Stomach (tissue), 9 donors: ENCODE data around the gene MEST. TPM values are rescaled to one million over a fixed set of nuclear protein-coding genes. Genes with fewer than 3 reads are reported as not detected.

Source experiments
- DNase-seq, 2 donors: peaks; one replicate each; pipeline versions ENCODE4 v3.0.0 to v3.0.0-alpha.2; 2013 to 2019
- H3K27ac ChIP-seq, 5 donors: fragments of 200-600 bp in 4 of 5; sonication (generic) in 4 of 5; one replicate each; pipeline ENCODE4 v1.5.1; 2013 to 2019; ENCODE audit warnings: mild to moderate bottlenecking in 1 of 5, moderate library complexity in 1 of 5
- H3K27me3 ChIP-seq, 3 donors: fragments of 200-600 bp; sonication (generic); one replicate each; pipeline ENCODE4 v1.5.1; 2017 to 2019; ENCODE audit warnings: mixed run types in 1 of 3
- H3K36me3 ChIP-seq, 4 donors: fragments of 200-600 bp; sonication (generic); 1 replicate in 3 of 4; 2 replicates in 1 of 4; pipeline ENCODE4 v1.5.1; 2016 to 2019
- H3K4me1 ChIP-seq, 4 donors: fragments of 200-600 bp; sonication (generic); one replicate each; pipeline ENCODE4 v1.5.1; 2016 to 2019
- H3K4me3 ChIP-seq, 4 donors: fragments of 200-600 bp; sonication (generic) in 3 of 4; one replicate each; pipeline ENCODE4 v1.5.1; 2016 to 2019; ENCODE audit warnings: mild to moderate bottlenecking in 1 of 4
- H3K9me3 ChIP-seq, 4 donors: fragments of 200-600 bp; sonication (generic); one replicate each; pipeline ENCODE4 v1.5.1; 2016 to 2019
- CTCF ChIP-seq, 7 experiments: fragments of 450-650 bp in 4 of 7; fragments of 200-600 bp in 3 of 7; sonication (generic) in 3 of 7; IDR thresholded peaks; one replicate each; pipeline ENCODE4 v1.5.1; 2016 to 2019; ENCODE audit warnings: antibody characterized with exemption in 7 of 7, control low read depth in 2 of 7, mild to moderate bottlenecking in 1 of 7
- EP300 ChIP-seq: sonication (generic); formaldehyde crosslinking; IDR thresholded peaks from one replicate; pipeline ENCODE4 v1.6.1; 2017; ENCODE audit warnings: antibody characterized with exemption
- POLR2A ChIP-seq, 4 donors: fragments of 450-650 bp; IDR thresholded peaks; one replicate each; pipeline ENCODE4 v1.6.1; 2016; ENCODE audit warnings: antibody characterized with exemption in 4 of 4, control low read depth in 2 of 4, mild to moderate bottlenecking in 1 of 4, moderate library complexity in 1 of 4
- POLR2AphosphoS5 ChIP-seq, 3 donors: sonication (generic); formaldehyde crosslinking; IDR thresholded peaks; one replicate each; pipeline ENCODE4 v1.6.1; 2016; ENCODE audit warnings: antibody characterized with exemption in 3 of 3
- WGBS, 5 donors: extraction: QIAGEN DNeasy Blood & Tissue Kit in 3 of 5; methylation state at CpG; one replicate each; pipeline versions ENCODE4 v1.1.5 to v1.1.7; 2013 to 2018; 5-methylcytosine and 5-hydroxymethylcytosine counted together
- intact Hi-C: fragments of 100-400 bp; cut with DNase I; formaldehyde crosslinking; loops from one replicate; pipeline ENCODE4 v1.15.1; 2023; ENCODE audit warnings: low total_unique reads
- polyA plus RNA-seq, 3 donors: library from polyadenylated mRNA; stranded (reverse); fragments of 200-250 nt; gene quantifications; one replicate each; pipeline ENCODE4 v1.2.3, GENCODE V29; 2013
- total RNA-seq, 5 donors: library from RNA; depleted of rRNA; stranded (reverse); fragments of >200 nt; gene quantifications; one replicate each; pipeline versions ENCODE4 v1.1.0 to v1.2.3, GENCODE V29; 2014 to 2016
- donor health status: healthy with polysubstance abuse.
- donor health status: Bipolar disorder and iron deficiency.
- donor health status: healthy.

MEST gene
- total and polyA plus RNA-seq, 8 donors, result 3.1 to 88.7 (median 4.9) TPM; not detected in 1

- peak in 1 of 2 donors; percentile 44 for DNase-seq
- intact Hi-C loops, result no loop called here
Observed at GRCh38 chr7:130478991-130479390, 12.9 kb upstream of the MEST start.

GRCh38 chr7:130479716-130480400 lies 12.0 kb upstream of the MEST start:
- Histone ChIP-seq H3K27ac (no peak overlapping the region), H3K27me3 (peaks cover 0 to 11% (median 0%) of the 10 kb centered on the region in 3 donors), H3K36me3 (no peaks in the 10 kb centered on the region), H3K9me3 (peaks cover 0 to 13% (median 4%) of the 10 kb centered on the region in 4 donors), H3K4me3 (no peak overlapping the region), H3K4me1 (peaks cover 0 to 13% (median 3%) of the 10 kb centered on the region in 4 donors)
- intact Hi-C loops, result no loop called here
- DNase-seq, result no peak
- WGBS, 5 donors, result 72 to 92% (median 86%) methylated on average over 1 of the region's 1 CpG
- TF ChIP-seq EP300 (no peak), CTCF (IDR thresholded peaks at IDR 0.05) (no peak), POLR2AphosphoS5 (IDR thresholded peaks at IDR 0.05) (no peak), POLR2A (IDR thresholded peaks at IDR 0.05) (no peak)

More at GRCh38 chr7:130478991-130479390, 12.9 kb upstream of the MEST start:
- Histone ChIP-seq H3K4me3 (no peak overlapping the region), H3K4me1 (peaks cover 0 to 10% (median 3%) of the 10 kb centered on the region in 4 donors), H3K9me3 (peaks cover 0 to 13% (median 4%) of the 10 kb centered on the region in 4 donors), H3K27me3 (peaks cover 0 to 9% (median 0%) of the 10 kb centered on the region in 3 donors), H3K27ac (no peak overlapping the region), H3K36me3 (no peaks in the 10 kb centered on the region)
- WGBS, 5 donors, result 81 to 94% (median 90%) methylated on average over 3 of the region's 3 CpGs
- TF ChIP-seq CTCF (IDR thresholded peaks at IDR 0.05) (no peak), POLR2A (IDR thresholded peaks at IDR 0.05) (no peak), POLR2AphosphoS5 (IDR thresholded peaks at IDR 0.05) (no peak), EP300 (no peak)

GRCh38 chr7:130481898-130482297 lies 10.0 kb upstream of the MEST start:
- no peaks in the 10 kb centered on the region for H3K36me3 ChIP-seq
- no peak overlapping the region for H3K27ac ChIP-seq
- peak; percentile 26 to 29 for DNase-seq
- no peak overlapping the region for H3K4me3 ChIP-seq
- peaks cover 0 to 13% (median 4%) of the 10 kb centered on the region in 4 donors for H3K9me3 ChIP-seq
- WGBS, 5 donors, result 27 to 74% (median 47%) methylated on average over 1 of the region's 1 CpG
- peaks cover 13 to 32% (median 16%) of the 10 kb centered on the region in 4 donors for H3K4me1 ChIP-seq
- TF ChIP-seq EP300 (no peak), POLR2AphosphoS5 (IDR thresholded peaks at IDR 0.05) (no peak), CTCF (IDR thresholded peaks at IDR 0.05) (no peak), POLR2A (IDR thresholded peaks at IDR 0.05) (no peak)
- intact Hi-C loops, result no loop called here
- H3K27me3 ChIP-seq, result peaks cover 0 to 30% (median 3%) of the 10 kb centered on the region in 3 donors

- TF ChIP-seq EP300 (no peak), POLR2AphosphoS5 (IDR thresholded peaks at IDR 0.05) (no peak), POLR2A (IDR thresholded peaks at IDR 0.05) (no peak), CTCF (IDR thresholded peaks at IDR 0.05) (no peak)
- Histone ChIP-seq H3K4me1 (peaks cover 13 to 34% (median 19%) of the 10 kb centered on the region in 4 donors), H3K27me3 (peaks cover 0 to 31% (median 3%) of the 10 kb centered on the region in 3 donors), H3K4me3 (no peak overlapping the region), H3K9me3 (peaks cover 0 to 5% (median under 1%) of the 10 kb centered on the region in 4 donors), H3K27ac (no peak overlapping the region), H3K36me3 (no peaks in the 10 kb centered on the region)
- intact Hi-C loops, result no loop called here
- no peak for DNase-seq
- 92 to 97% (median 94%) methylated on average over 3 of the region's 3 CpGs for WGBS, 5 donors
Observed at GRCh38 chr7:130483031-130483430, 8.9 kb upstream of the MEST start.
